ENCODE data around the gene SEC62. TPM values are rescaled to one million over a fixed set of nuclear protein-coding genes. Genes with fewer than 3 reads are reported as not detected.

SEC62 gene, protein sequence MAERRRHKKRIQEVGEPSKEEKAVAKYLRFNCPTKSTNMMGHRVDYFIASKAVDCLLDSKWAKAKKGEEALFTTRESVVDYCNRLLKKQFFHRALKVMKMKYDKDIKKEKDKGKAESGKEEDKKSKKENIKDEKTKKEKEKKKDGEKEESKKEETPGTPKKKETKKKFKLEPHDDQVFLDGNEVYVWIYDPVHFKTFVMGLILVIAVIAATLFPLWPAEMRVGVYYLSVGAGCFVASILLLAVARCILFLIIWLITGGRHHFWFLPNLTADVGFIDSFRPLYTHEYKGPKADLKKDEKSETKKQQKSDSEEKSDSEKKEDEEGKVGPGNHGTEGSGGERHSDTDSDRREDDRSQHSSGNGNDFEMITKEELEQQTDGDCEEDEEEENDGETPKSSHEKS
- 202 and 217 TPM in 2 replicates for polyA plus RNA-seq (2013)

DNA sequence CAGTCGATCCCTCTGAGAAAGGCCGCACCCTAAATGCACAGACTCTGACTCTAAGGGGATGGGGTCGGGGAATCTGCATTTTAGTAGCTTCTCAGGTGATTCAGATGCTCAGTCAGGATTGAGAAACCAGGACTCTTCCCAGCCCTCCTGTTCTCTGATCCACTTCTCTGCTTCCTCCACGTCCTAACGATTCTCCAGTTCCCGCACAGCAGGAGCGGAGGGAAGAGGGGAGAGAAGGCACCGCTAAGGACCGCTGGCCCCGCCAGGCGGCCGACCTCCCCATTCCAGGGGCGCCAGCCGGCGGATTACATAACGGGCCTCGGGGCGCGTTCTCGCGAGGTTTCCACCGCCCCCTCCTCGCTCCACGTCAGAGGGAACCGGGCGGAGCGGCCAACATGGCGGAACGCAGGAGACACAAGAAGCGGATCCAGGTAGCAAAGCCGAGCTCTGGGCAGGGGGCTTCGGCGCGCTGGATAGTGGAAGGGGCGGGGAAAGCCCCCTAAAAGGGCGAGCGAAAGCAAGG, at the start of gene SEC62:
SEC62 (plus strand) TSS at position 380 of the 523 bp plus-strand sequence; CDS start at position 396, 16 bp downstream.
- peak within 1 kb of the TSS; percentile 80 for H4K8ac ChIP-seq (ENCODE audit: low read depth, low read length)

DNA sequence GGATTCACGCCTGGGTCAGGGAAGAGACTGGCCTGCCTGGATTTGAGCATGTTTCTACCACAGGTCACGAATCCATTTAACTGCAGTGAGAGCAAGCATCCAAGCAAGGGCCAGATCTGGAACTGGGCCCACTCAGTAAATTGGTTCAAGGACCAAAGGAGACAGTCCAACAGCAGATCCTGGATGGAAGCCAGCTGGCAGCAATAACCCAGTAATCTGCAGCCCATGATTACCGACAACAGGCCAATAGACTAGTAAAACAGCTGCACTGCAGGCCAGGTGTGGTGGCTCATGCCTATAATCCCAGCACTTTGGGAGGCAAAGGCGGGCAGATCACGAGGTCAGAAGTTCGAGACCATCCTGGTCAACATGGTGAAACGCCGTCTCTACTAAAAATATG, 43.4 kb upstream of the SEC62 start:
- Histone ChIP-seq H3K9ac (ENCODE audit: low read length) (no peak overlapping the region), H4K8ac (ENCODE audit: low read depth, low read length) (no peak overlapping the region), H2AFZ (ENCODE audit: insufficient read depth, low read length, poor library complexity) (no peak overlapping the region), H4K12ac (ENCODE audit: low read depth, low read length) (no peak overlapping the region), H3K27me3 (ENCODE audit: insufficient read depth, low read length) (no peaks in the 10 kb centered on the region), H3K14ac (ENCODE audit: low read length) (no peak overlapping the region), H3K4me1 (ENCODE audit: control insufficient read depth in 1 of 2, insufficient read depth in 2 of 2, low read length in 2 of 2) (no peaks in the 10 kb centered on the region), H3K4ac (ENCODE audit: low read depth, low read length) (no peak overlapping the region), H2BK5ac (ENCODE audit: low read depth, low read length, poor library complexity) (no peak overlapping the region), H2BK12ac (ENCODE audit: low read length) (no peak overlapping the region), H3K79me1 (ENCODE audit: low read length) (no peaks in the 10 kb centered on the region), H3K4me3 (ENCODE audit: low read depth, low read length) (no peak overlapping the region), H3K4me2 (ENCODE audit: low read length) (no peak overlapping the region), H3K23ac (ENCODE audit: low read length) (no peak overlapping the region), H2AK5ac (ENCODE audit: low read length) (no peak overlapping the region), H3K9me3 (ENCODE audit: insufficient read depth, low read depth, low read length) (no peaks in the 10 kb centered on the region), H4K91ac (ENCODE audit: low read depth, low read length) (no peak overlapping the region), H3K36me3 (ENCODE audit: control insufficient read depth in 1 of 2, insufficient read depth in 2 of 2, low read length in 2 of 2) (no peaks in the 10 kb centered on the region), H3K18ac (ENCODE audit: low read length) (no peak overlapping the region), H3K79me2 (ENCODE audit: control insufficient read depth, insufficient read depth, low read length, poor library complexity) (no peaks in the 10 kb centered on the region), H3K27ac (ENCODE audit: low read depth, low read length) (no peak overlapping the region), H2BK120ac (ENCODE audit: insufficient read depth, low read length, poor library complexity) (no peak overlapping the region)
- no CpG with 5 or more reads among the region's 8 CpGs for WGBS (ENCODE audit: extremely low coverage, insufficient coverage, insufficient read length)
- DNase-seq: no peak

More for the DNA sequence above, at the start of gene SEC62:
- no peaks in the 10 kb centered on the region for H3K4me1 ChIP-seq (ENCODE audit: control insufficient read depth in 1 of 2, insufficient read depth in 2 of 2, low read length in 2 of 2)
- peak within 1 kb of the TSS; percentile 22 for H3K27ac ChIP-seq (ENCODE audit: low read depth, low read length)
- H2AFZ ChIP-seq (ENCODE audit: insufficient read depth, low read length, poor library complexity): peak within 1 kb of the TSS; percentile 69
- peaks cover 12% of the 10 kb centered on the region for H3K79me2 ChIP-seq (ENCODE audit: control insufficient read depth, insufficient read depth, low read length, poor library complexity)
- H3K4ac ChIP-seq (ENCODE audit: low read depth, low read length): peak within 1 kb of the TSS; percentile 28
- H3K4me2 ChIP-seq (ENCODE audit: low read length): peak within 1 kb of the TSS; percentile 75
- H3K23ac ChIP-seq (ENCODE audit: low read length): no peak within 1 kb of the TSS
- H3K79me1 ChIP-seq (ENCODE audit: low read length): peaks cover 6% of the 10 kb centered on the region
- no CpG with 5 or more reads among the region's 37 CpGs for WGBS (ENCODE audit: extremely low coverage, insufficient coverage, insufficient read length)
- H3K4me3 ChIP-seq (ENCODE audit: low read depth, low read length): peak within 1 kb of the TSS; percentile 87
- H3K9me3 ChIP-seq (ENCODE audit: insufficient read depth, low read depth, low read length): no peaks in the 10 kb centered on the region
- H3K9ac ChIP-seq (ENCODE audit: low read length): peak within 1 kb of the TSS; percentile 86
- no peaks in the 10 kb centered on the region for H3K27me3 ChIP-seq (ENCODE audit: insufficient read depth, low read length)
- peak within 1 kb of the TSS; percentile 77 for H4K91ac ChIP-seq (ENCODE audit: low read depth, low read length)
- H3K36me3 ChIP-seq (ENCODE audit: control insufficient read depth in 1 of 2, insufficient read depth in 2 of 2, low read length in 2 of 2): peaks cover 0 to 2% of the 10 kb centered on the region in 2 experiments
- no peak within 1 kb of the TSS for H2AK5ac ChIP-seq (ENCODE audit: low read length)
- H3K18ac ChIP-seq (ENCODE audit: low read length): peak within 1 kb of the TSS; percentile 88
- H2BK12ac ChIP-seq (ENCODE audit: low read length): no peak within 1 kb of the TSS
- H2BK120ac ChIP-seq (ENCODE audit: insufficient read depth, low read length, poor library complexity): peak within 1 kb of the TSS; percentile 44
- peak within 1 kb of the TSS; percentile 58 for H3K14ac ChIP-seq (ENCODE audit: low read length)
- DNase-seq: peak; percentile 80 to 94
- peak within 1 kb of the TSS; percentile 79 for H4K12ac ChIP-seq (ENCODE audit: low read depth, low read length)
- H2BK5ac ChIP-seq (ENCODE audit: low read depth, low read length, poor library complexity): no peak within 1 kb of the TSS

DNA sequence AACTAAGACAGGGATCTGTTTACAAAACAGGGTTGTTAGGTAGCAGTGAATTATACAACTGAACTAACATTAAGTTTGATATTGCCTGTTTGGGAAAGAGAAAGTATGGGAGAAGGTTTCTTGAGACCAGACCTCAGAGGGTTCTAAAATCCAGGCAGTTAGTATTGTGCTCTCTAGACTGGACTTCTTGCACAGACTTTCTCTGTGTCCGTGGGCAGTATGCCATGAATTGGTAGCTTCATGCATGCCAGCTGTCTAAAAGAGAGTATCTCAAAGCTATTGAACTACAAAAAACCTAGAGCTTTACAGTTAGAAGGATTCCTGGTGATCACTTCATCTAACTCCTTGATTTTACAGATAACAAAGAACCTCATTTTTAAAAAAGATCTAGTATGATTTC, 42.8 kb upstream of the SEC62 start:
- H3K14ac ChIP-seq (ENCODE audit: low read length): no peak overlapping the region
- no peak overlapping the region for H2AFZ ChIP-seq (ENCODE audit: insufficient read depth, low read length, poor library complexity)
- no peak overlapping the region for H3K4ac ChIP-seq (ENCODE audit: low read depth, low read length)
- DNase-seq: no peak
- H3K4me3 ChIP-seq (ENCODE audit: low read depth, low read length): no peak overlapping the region
- WGBS (ENCODE audit: extremely low coverage, insufficient coverage, insufficient read length): no CpG with 5 or more reads among the region's 1 CpG
- H3K79me2 ChIP-seq (ENCODE audit: control insufficient read depth, insufficient read depth, low read length, poor library complexity): no peaks in the 10 kb centered on the region
- H3K4me2 ChIP-seq (ENCODE audit: low read length): no peak overlapping the region
- H3K9ac ChIP-seq (ENCODE audit: low read length): no peak overlapping the region
- H2BK120ac ChIP-seq (ENCODE audit: insufficient read depth, low read length, poor library complexity): no peak overlapping the region
- no peaks in the 10 kb centered on the region for H3K27me3 ChIP-seq (ENCODE audit: insufficient read depth, low read length)
- H3K23ac ChIP-seq (ENCODE audit: low read length): no peak overlapping the region
- H3K18ac ChIP-seq (ENCODE audit: low read length): no peak overlapping the region
- no peak overlapping the region for H2BK5ac ChIP-seq (ENCODE audit: low read depth, low read length, poor library complexity)
- H3K79me1 ChIP-seq (ENCODE audit: low read length): no peaks in the 10 kb centered on the region
- no peak overlapping the region for H2AK5ac ChIP-seq (ENCODE audit: low read length)
- H4K12ac ChIP-seq (ENCODE audit: low read depth, low read length): no peak overlapping the region
- no peaks in the 10 kb centered on the region for H3K36me3 ChIP-seq (ENCODE audit: control insufficient read depth in 1 of 2, insufficient read depth in 2 of 2, low read length in 2 of 2)
- H3K27ac ChIP-seq (ENCODE audit: low read depth, low read length): no peak overlapping the region
- H4K8ac ChIP-seq (ENCODE audit: low read depth, low read length): no peak overlapping the region
- no peaks in the 10 kb centered on the region for H3K4me1 ChIP-seq (ENCODE audit: control insufficient read depth in 1 of 2, insufficient read depth in 2 of 2, low read length in 2 of 2)
- H4K91ac ChIP-seq (ENCODE audit: low read depth, low read length): no peak overlapping the region
- no peaks in the 10 kb centered on the region for H3K9me3 ChIP-seq (ENCODE audit: insufficient read depth, low read depth, low read length)
- no peak overlapping the region for H2BK12ac ChIP-seq (ENCODE audit: low read length)

DNA sequence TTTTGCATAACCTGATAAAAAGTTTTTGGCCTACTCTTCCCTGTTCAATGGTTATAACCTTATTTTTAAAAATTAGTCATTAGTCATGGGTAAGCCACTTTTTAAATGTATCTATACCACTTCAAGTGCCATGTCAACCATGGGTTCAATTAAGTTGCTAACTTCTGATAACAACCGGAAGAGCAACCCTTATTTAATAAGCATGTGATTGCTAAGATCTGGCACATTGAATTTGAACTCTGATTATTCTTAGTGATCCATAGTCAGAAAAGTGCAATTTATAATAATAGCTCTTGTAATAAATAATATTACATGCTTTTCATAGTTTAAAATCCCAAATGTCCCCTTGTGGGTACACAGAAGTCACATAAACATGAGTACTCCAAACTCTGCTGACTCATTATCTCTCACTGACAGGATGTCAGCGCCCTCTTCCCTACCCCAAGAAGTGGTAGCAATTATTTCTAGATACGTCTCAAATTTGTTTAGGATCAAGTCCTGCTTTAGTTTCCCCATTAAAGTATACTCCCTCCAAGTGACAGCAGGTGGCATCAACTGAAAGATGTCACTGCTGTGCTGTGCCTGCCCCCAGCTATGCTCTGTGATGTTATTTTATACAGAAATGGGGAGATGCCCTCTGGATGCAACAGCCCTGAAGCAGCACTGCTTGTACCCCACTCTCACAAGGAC, 36.6 kb upstream of the SEC62 start:
- H2AK5ac ChIP-seq (ENCODE audit: low read length): no peak overlapping the region
- H3K36me3 ChIP-seq (ENCODE audit: control insufficient read depth in 1 of 2, insufficient read depth in 2 of 2, low read length in 2 of 2): no peaks in the 10 kb centered on the region
- H4K91ac ChIP-seq (ENCODE audit: low read depth, low read length): no peak overlapping the region
- peaks cover 1% of the 10 kb centered on the region for H3K9me3 ChIP-seq (ENCODE audit: insufficient read depth, low read depth, low read length)
- no peak overlapping the region for H3K4ac ChIP-seq (ENCODE audit: low read depth, low read length)
- H3K4me1 ChIP-seq (ENCODE audit: control insufficient read depth in 1 of 2, insufficient read depth in 2 of 2, low read length in 2 of 2): no peaks in the 10 kb centered on the region
- H2AFZ ChIP-seq (ENCODE audit: insufficient read depth, low read length, poor library complexity): no peak overlapping the region
- no peaks in the 10 kb centered on the region for H3K79me1 ChIP-seq (ENCODE audit: low read length)
- H3K14ac ChIP-seq (ENCODE audit: low read length): no peak overlapping the region
- H3K9ac ChIP-seq (ENCODE audit: low read length): no peak overlapping the region
- H3K18ac ChIP-seq (ENCODE audit: low read length): no peak overlapping the region
- no peak overlapping the region for H4K8ac ChIP-seq (ENCODE audit: low read depth, low read length)
- no peak overlapping the region for H2BK12ac ChIP-seq (ENCODE audit: low read length)
- H2BK5ac ChIP-seq (ENCODE audit: low read depth, low read length, poor library complexity): no peak overlapping the region
- no peaks in the 10 kb centered on the region for H3K79me2 ChIP-seq (ENCODE audit: control insufficient read depth, insufficient read depth, low read length, poor library complexity)
- no peak overlapping the region for H2BK120ac ChIP-seq (ENCODE audit: insufficient read depth, low read length, poor library complexity)
- H3K4me3 ChIP-seq (ENCODE audit: low read depth, low read length): no peak overlapping the region
- no peaks in the 10 kb centered on the region for H3K27me3 ChIP-seq (ENCODE audit: insufficient read depth, low read length)
- H3K27ac ChIP-seq (ENCODE audit: low read depth, low read length): no peak overlapping the region
- H3K23ac ChIP-seq (ENCODE audit: low read length): no peak overlapping the region
- no CpG with 5 or more reads among the region's 3 CpGs for WGBS (ENCODE audit: extremely low coverage, insufficient coverage, insufficient read length)
- no peak for DNase-seq
- H3K4me2 ChIP-seq (ENCODE audit: low read length): no peak overlapping the region
- H4K12ac ChIP-seq (ENCODE audit: low read depth, low read length): no peak overlapping the region

Data from trophoblast cell (in vitro differentiated cells and primary cell).